Mesenchymal stem cell (in vitro differentiated cells and primary cell): Measurements from ENCODE around the gene ZNF579.

ENCODE experiments used
- DNase-seq: peaks from one replicate; pipeline ENCODE4 v3.0.0-alpha.2; 2013
- H2AFZ ChIP-seq: one replicate; pipeline ENCODE4 v1.6.1; 2013; ENCODE audit warnings: low read depth, mild to moderate bottlenecking, control low read depth, inconsistent platforms, low read length, moderate library complexity
- H2AK5ac ChIP-seq: 2 replicates; pipeline ENCODE4 v1.6.1; 2013; ENCODE audit warnings: low read length, moderate library complexity, mild to moderate bottlenecking, inconsistent platforms; ENCODE audit not compliant: severe bottlenecking
- H2BK120ac ChIP-seq: one replicate; pipeline ENCODE4 v1.6.1; 2013; ENCODE audit warnings: low read depth, mild to moderate bottlenecking, inconsistent platforms, low read length, moderate library complexity
- H2BK12ac ChIP-seq, 2 experiments: one replicate each; pipeline ENCODE4 v1.6.1; 2013; ENCODE audit warnings: inconsistent platforms in 2 of 2, low read length in 2 of 2, mild to moderate bottlenecking in 2 of 2, moderate library complexity in 2 of 2, control low read depth in 1 of 2
- H2BK15ac ChIP-seq: one replicate; pipeline ENCODE4 v1.6.1; 2013; ENCODE audit warnings: mild to moderate bottlenecking, low read depth, inconsistent platforms; ENCODE audit not compliant: poor library complexity, severe bottlenecking
- H2BK5ac ChIP-seq: 2 replicates; pipeline ENCODE4 v1.6.1; 2013; ENCODE audit warnings: low read depth, mild to moderate bottlenecking, low read length, control low read depth, inconsistent platforms; ENCODE audit not compliant: poor library complexity, severe bottlenecking
- H3K14ac ChIP-seq, 2 experiments: one replicate each; pipeline ENCODE4 v1.6.1; 2013; ENCODE audit warnings: inconsistent platforms in 2 of 2, low read length in 2 of 2, control low read depth in 1 of 2, mild to moderate bottlenecking in 1 of 2, moderate library complexity in 1 of 2
- H3K18ac ChIP-seq, 2 experiments: one replicate each; pipeline ENCODE4 v1.6.1; 2013; ENCODE audit warnings: inconsistent platforms in 2 of 2, low read length in 2 of 2, control low read depth in 1 of 2, low read depth in 1 of 2, mild to moderate bottlenecking in 1 of 2
- H3K23ac ChIP-seq, 2 experiments: one replicate each; pipeline ENCODE4 v1.6.1; 2013; ENCODE audit warnings: inconsistent platforms in 2 of 2, low read length in 2 of 2, mild to moderate bottlenecking in 2 of 2, moderate library complexity in 2 of 2, control low read depth in 1 of 2
- H3K27ac ChIP-seq: 2 replicates; pipeline ENCODE4 v1.5.1; 2013; ENCODE audit warnings: mild to moderate bottlenecking, moderate library complexity, low read length, control low read depth, inconsistent platforms; ENCODE audit not compliant: poor library complexity, severe bottlenecking
- H3K27me3 ChIP-seq, 2 experiments: 2 replicates each; pipeline versions ENCODE4 v1.6.1 to v1.7.0; 2013; ENCODE audit warnings: low read length in 2 of 2, mild to moderate bottlenecking in 2 of 2, moderate library complexity in 2 of 2, control low read depth in 1 of 2, inconsistent platforms in 1 of 2; ENCODE audit not compliant: control insufficient read depth in 1 of 2, insufficient read depth in 1 of 2
- H3K36me3 ChIP-seq, 2 experiments: 2 replicates each; pipeline versions ENCODE4 v1.6.1 to v1.7.0; 2013; ENCODE audit warnings: low read length in 2 of 2, control low read depth in 1 of 2, inconsistent platforms in 1 of 2, low read depth in 1 of 2, mild to moderate bottlenecking in 1 of 2; ENCODE audit not compliant: insufficient read depth in 2 of 2, control insufficient read depth in 1 of 2
- H3K4ac ChIP-seq, 2 experiments: one replicate each; pipeline ENCODE4 v1.6.1; 2013; ENCODE audit warnings: inconsistent platforms in 2 of 2, low read length in 2 of 2, mild to moderate bottlenecking in 2 of 2, moderate library complexity in 2 of 2, control low read depth in 1 of 2, low read depth in 1 of 2
- H3K4me1 ChIP-seq: 2 replicates; pipeline ENCODE4 v1.6.1; 2013; ENCODE audit warnings: low read depth, low read length, control low read depth; ENCODE audit not compliant: control insufficient read depth, insufficient read depth
- H3K4me2 ChIP-seq: 2 replicates; pipeline ENCODE4 v1.6.1; 2013; ENCODE audit warnings: low read length, mild to moderate bottlenecking, inconsistent platforms; ENCODE audit not compliant: poor library complexity, severe bottlenecking
- H3K4me3 ChIP-seq, 2 experiments: 2 replicates each; pipeline versions ENCODE4 v1.5.1 to v1.7.0; 2013; ENCODE audit warnings: low read length in 2 of 2, mild to moderate bottlenecking in 2 of 2, control low read depth in 1 of 2, low read depth in 1 of 2; ENCODE audit not compliant: insufficient read depth in 1 of 2
- H3K79me1 ChIP-seq: replicated peaks from 2 replicates; pipeline ENCODE4 v1.6.1; 2013; ENCODE audit warnings: mild to moderate bottlenecking, control low read depth, low read length, inconsistent platforms; ENCODE audit not compliant: poor library complexity, severe bottlenecking
- H3K9ac ChIP-seq: 2 replicates; pipeline ENCODE4 v1.7.0; 2013; ENCODE audit warnings: mild to moderate bottlenecking, low read length, moderate library complexity
- H3K9me3 ChIP-seq: 2 replicates; pipeline ENCODE4 v1.7.0; 2013; ENCODE audit warnings: mild to moderate bottlenecking, low read length; ENCODE audit not compliant: control insufficient read depth
- H4K8ac ChIP-seq: one replicate; pipeline ENCODE4 v1.6.1; 2013; ENCODE audit warnings: inconsistent platforms, mild to moderate bottlenecking, low read length, moderate library complexity
- H4K91ac ChIP-seq: one replicate; pipeline ENCODE4 v1.6.1; 2013; ENCODE audit warnings: mild to moderate bottlenecking, low read length, inconsistent platforms
- WGBS: methylation state at CpG from one replicate; pipeline ENCODE4 v1.1.7; 2013; ENCODE audit warnings: mixed read lengths; 5-methylcytosine and 5-hydroxymethylcytosine counted together

ZNF579 gene

DNA sequence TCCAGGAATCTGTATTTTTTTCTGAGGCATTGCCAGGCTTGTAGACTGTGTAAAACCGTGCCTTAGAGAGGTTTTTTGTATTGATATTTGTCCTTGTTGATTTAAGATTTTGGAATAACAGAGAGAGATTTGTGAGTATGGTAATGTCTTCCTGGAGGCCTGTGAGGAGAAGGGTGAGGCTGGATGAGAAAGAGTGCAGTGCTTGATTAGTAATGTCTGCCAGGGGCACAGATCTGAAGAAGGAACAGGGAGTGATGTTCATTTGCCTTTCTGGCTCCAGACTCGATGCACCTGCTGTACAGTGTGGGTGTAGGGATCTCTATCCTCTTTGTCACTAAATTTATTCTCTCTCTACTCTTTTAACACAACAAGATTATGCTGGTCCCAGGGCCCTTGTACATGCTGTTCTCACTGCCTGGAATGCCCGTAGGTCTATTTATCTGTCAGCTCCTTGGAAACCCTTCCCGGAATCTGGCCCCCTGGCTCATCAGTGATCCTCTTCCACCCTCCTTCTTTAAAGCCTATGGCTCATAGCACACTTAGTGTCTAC is 14.4 kb upstream of the ZNF579 start:
- H2BK120ac ChIP-seq: no peak overlapping the region
- 94% methylated on average over 4 of the region's 4 CpGs for WGBS

DNA sequence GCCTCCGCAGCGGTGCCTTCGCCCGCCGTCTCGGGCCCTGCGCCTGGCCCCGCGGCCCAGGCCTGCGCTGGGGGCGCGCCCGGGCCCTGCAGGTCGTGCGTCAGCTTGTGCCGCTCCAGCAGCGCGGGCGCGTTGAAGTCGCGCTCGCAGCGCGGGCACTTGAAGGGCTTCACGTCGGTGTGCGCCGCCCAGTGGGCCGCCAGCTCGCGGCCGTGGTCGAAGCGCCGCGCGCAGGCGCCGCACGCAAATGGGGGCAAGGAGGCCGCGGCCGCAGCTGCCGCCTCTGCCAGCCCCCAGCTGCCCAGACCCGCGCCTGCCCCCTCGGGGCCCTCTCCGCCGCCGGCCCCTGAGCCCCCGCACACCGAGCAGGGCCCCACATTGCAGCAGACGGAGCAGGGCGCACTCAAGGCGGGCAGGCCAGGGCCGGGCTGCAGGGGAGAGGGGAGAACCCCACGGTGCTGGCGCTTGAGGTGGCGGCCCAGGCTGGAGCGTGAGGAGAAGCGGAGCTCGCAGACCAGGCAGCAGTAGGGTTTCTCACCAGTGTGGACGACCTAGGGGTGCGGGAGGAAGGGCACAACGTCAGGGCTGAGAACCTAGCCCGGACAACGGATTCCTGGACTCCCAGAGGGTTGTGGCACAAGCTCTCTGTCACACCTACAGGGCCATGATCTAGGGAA is 12.6 kb upstream of the ZNF579 start:
- no peaks in the 10 kb centered on the region for H3K27me3 ChIP-seq
- no peak overlapping the region for H3K27ac ChIP-seq
- H3K23ac ChIP-seq: no peak overlapping the region
- no peak overlapping the region for H2AFZ ChIP-seq
- H3K36me3 ChIP-seq: peaks cover 39 to 60% of the 10 kb centered on the region in 2 experiments
- H4K8ac ChIP-seq: no peak overlapping the region
- WGBS: 85% methylated on average over 62 of the region's 68 CpGs
- H3K9me3 ChIP-seq: no peaks in the 10 kb centered on the region
- no peak overlapping the region for H3K4me3 ChIP-seq
- H2BK5ac ChIP-seq: no peak overlapping the region
- H3K79me1 ChIP-seq: peaks cover 22% of the 10 kb centered on the region
- H3K18ac ChIP-seq: no peak overlapping the region
- H3K4me1 ChIP-seq: peaks cover 3% of the 10 kb centered on the region
- no peak overlapping the region for H2AK5ac ChIP-seq
- H4K91ac ChIP-seq: no peak overlapping the region
- DNase-seq: no peak
- H3K4ac ChIP-seq: no peak overlapping the region
- no peak overlapping the region for H3K9ac ChIP-seq
- no peak overlapping the region for H3K4me2 ChIP-seq
- no peak overlapping the region for H2BK120ac ChIP-seq
- H2BK15ac ChIP-seq: no peak overlapping the region
- no peak overlapping the region for H3K14ac ChIP-seq
- H2BK12ac ChIP-seq: no peak overlapping the region

More for the DNA sequence above, 14.4 kb upstream of the ZNF579 start:
- peaks cover 3% of the 10 kb centered on the region for H3K4me1 ChIP-seq
- H3K27me3 ChIP-seq: no peaks in the 10 kb centered on the region
- H2BK5ac ChIP-seq: no peak overlapping the region
- H2AFZ ChIP-seq: no peak overlapping the region
- no peak overlapping the region for H4K8ac ChIP-seq
- no peak overlapping the region for H3K4ac ChIP-seq
- H3K79me1 ChIP-seq: peaks cover 25% of the 10 kb centered on the region
- no peak overlapping the region for H3K18ac ChIP-seq
- H3K4me3 ChIP-seq: no peak overlapping the region
- peaks cover 39 to 60% of the 10 kb centered on the region in 2 experiments for H3K36me3 ChIP-seq
- no peak overlapping the region for H3K23ac ChIP-seq
- no peak overlapping the region for H2BK15ac ChIP-seq
- no peaks in the 10 kb centered on the region for H3K9me3 ChIP-seq
- no peak overlapping the region for H3K4me2 ChIP-seq
- H3K27ac ChIP-seq: no peak overlapping the region
- H2BK12ac ChIP-seq: no peak overlapping the region
- H3K9ac ChIP-seq: no peak overlapping the region
- no peak overlapping the region for H2AK5ac ChIP-seq
- no peak for DNase-seq
- H4K91ac ChIP-seq: no peak overlapping the region
- H3K14ac ChIP-seq: no peak overlapping the region

DNA sequence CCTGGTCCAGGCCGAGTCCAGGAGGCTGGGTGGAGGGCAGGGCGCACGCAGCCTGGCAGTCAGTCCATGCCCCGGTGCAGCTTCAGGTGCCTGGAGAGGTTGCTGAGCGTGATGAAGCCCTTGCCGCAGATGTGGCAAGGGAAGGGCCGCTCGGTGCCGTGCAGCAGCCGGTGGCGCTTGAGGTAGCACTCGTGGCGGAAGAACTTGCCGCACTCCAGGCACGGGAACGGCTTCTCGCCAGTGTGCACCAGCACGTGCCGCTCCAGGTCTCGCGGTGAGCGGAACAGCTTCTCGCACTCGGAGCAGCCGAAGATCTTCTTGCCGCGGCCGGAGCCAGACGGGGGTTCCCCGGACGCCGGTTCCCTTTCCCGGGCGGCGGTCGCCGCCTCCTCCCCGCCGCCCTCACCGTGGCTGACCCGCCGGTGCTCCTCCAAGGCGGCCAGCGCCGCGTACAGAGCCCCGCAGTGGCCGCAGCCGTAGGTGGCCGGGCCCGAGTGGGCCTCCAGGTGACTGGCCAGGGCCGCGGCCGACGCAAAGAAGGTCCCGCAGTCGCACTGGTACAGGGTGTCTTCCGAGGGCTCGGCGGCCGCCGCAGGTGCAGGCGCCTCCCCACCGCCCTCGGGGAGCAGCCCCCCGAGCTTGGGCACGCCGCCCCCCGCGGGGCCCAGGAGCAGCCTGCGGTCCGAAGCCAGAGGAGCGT is 11.9 kb upstream of the ZNF579 start:
- H3K23ac ChIP-seq: no peak overlapping the region
- peaks cover 16% of the 10 kb centered on the region for H3K79me1 ChIP-seq
- H3K9ac ChIP-seq: no peak overlapping the region
- H2BK120ac ChIP-seq: no peak overlapping the region
- no peak overlapping the region for H3K18ac ChIP-seq
- no peak overlapping the region for H3K14ac ChIP-seq
- DNase-seq: no peak
- H4K8ac ChIP-seq: no peak overlapping the region
- WGBS: 95% methylated on average over 69 of the region's 73 CpGs
- no peaks in the 10 kb centered on the region for H3K9me3 ChIP-seq
- H4K91ac ChIP-seq: no peak overlapping the region
- H3K27ac ChIP-seq: no peak overlapping the region
- no peak overlapping the region for H3K4me3 ChIP-seq
- H3K4me2 ChIP-seq: no peak overlapping the region
- H2BK12ac ChIP-seq: no peak overlapping the region
- no peak overlapping the region for H2BK5ac ChIP-seq
- peaks cover 7% of the 10 kb centered on the region for H3K4me1 ChIP-seq
- H2AFZ ChIP-seq: no peak overlapping the region
- peaks cover 39 to 56% of the 10 kb centered on the region in 2 experiments for H3K36me3 ChIP-seq
- no peaks in the 10 kb centered on the region for H3K27me3 ChIP-seq
- no peak overlapping the region for H3K4ac ChIP-seq
- H2BK15ac ChIP-seq: no peak overlapping the region
- no peak overlapping the region for H2AK5ac ChIP-seq

DNA sequence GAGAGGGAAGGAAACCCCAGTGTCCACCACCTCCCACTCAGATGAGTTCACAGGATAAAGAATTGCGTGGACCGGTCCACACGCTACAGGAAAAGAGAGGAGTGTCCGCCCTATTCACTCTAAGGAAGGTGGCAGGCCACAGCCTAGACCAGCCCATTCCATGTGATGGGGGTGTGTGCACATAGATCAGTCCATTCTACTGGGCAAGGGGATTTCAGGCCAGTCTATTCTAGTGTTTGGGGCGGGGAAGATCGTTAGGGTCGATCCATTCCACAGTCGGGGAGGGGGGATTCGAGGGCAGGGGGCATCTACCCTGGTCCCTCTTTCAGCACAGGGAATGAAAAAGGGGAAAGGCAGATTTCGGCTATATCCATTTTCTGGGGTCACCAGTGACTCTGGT is 10.9 kb upstream of the ZNF579 start:
- Histone ChIP-seq H4K8ac (no peak overlapping the region), H3K18ac (no peak overlapping the region), H2BK5ac (no peak overlapping the region), H2BK12ac (no peak overlapping the region), H3K9me3 (no peaks in the 10 kb centered on the region), H3K79me1 (peaks cover 13% of the 10 kb centered on the region), H3K36me3 (peaks cover 31 to 50% of the 10 kb centered on the region in 2 experiments), H2AFZ (no peak overlapping the region), H2AK5ac (no peak overlapping the region), H3K4me1 (peaks cover 11% of the 10 kb centered on the region), H3K4ac (no peak overlapping the region), H3K23ac (no peak overlapping the region), H3K27me3 (no peaks in the 10 kb centered on the region), H3K27ac (no peak overlapping the region), H2BK15ac (no peak overlapping the region), H3K9ac (no peak overlapping the region), H3K14ac (no peak overlapping the region), H4K91ac (no peak overlapping the region), H3K4me3 (no peak overlapping the region), H2BK120ac (no peak overlapping the region), H3K4me2 (no peak overlapping the region)
- DNase-seq: no peak
- 89% methylated on average over 10 of the region's 10 CpGs for WGBS
